Pulmonary artery endothelial cell (primary cell): ENCODE data around the gene IL11. TPM values are rescaled to one million over a fixed set of nuclear protein-coding genes. Genes with fewer than 3 reads are reported as not detected.
"Not testable (repeated sequence)": the region's sequence is repeated elsewhere in the genome, so short reads cannot be mapped to it uniquely, and the experiment has no call there.

Experiments used
- DNase-seq: peaks from one replicate; pipeline ENCODE4 v3.0.0-alpha.2; 2011; ENCODE audit warnings: low read depth, low spot score
- total RNA-seq: library from RNA; depleted of rRNA; stranded (reverse); fragments of >200 nt; gene quantifications from 2 replicates; pipeline ENCODE4 v1.2.3, GENCODE V29; 2014

Gene IL11
- total RNA-seq, 1 donor from 2014 or later: 0.33 TPM

- DNase-seq: not testable (repeated sequence)
Measured at GRCh38 chr19:55328774-55329318, 41.4 kb downstream of the IL11 start.

- DNase-seq: no peak
Measured at GRCh38 chr19:55325172-55325571, 45.1 kb downstream of the IL11 start, which contains the start of gene TMEM150B. Gene TMEM150B, minus strand, starts transcription at chr19:55325341. Its CDS starts 4,305 bp downstream, at chr19:55321036.

GRCh38 chr19:55324662-55325061, 45.6 kb downstream of the IL11 start:
- no peak for DNase-seq

GRCh38 chr19:55322204-55322885, 47.9 kb downstream of the IL11 start:
- DNase-seq: no peak

GRCh38 chr19:55321466-55322137, 48.7 kb downstream of the IL11 start:
- DNase-seq: no peak

- no peak for DNase-seq
Measured at GRCh38 chr19:55320844-55321419, 49.3 kb downstream of the IL11 start.

GRCh38 chr19:55319785-55320184, 50.5 kb downstream of the IL11 start:
- DNase-seq: no peak

GRCh38 chr19:55316646-55317045, 53.6 kb downstream of the IL11 start:
- no peak for DNase-seq

GRCh38 chr19:55315956-55316525, 54.2 kb downstream of the IL11 start:
- DNase-seq: no peak

GRCh38 chr19:55314396-55314795, 55.9 kb downstream of the IL11 start:
- no peak for DNase-seq

Other genes with a start within 250 kb of the IL11 start
- 2.0 and 2.3 TPM in 2 replicates for gene TNNT1, start 221.3 kb downstream of the IL11 start, total RNA-seq
- gene TNNI3, start 212.7 kb downstream of the IL11 start, total RNA-seq: not detected in 2 replicates
- 0.32 and 0.73 TPM in 2 replicates for gene DNAAF3, start 203.8 kb downstream of the IL11 start, total RNA-seq
- not detected in 2 replicates for gene SYT5, start 190.2 kb downstream of the IL11 start, total RNA-seq
- gene PTPRH, start 161.0 kb downstream of the IL11 start, total RNA-seq: 0.46 and 1.2 TPM in 2 replicates
- 0.73 and 1.1 TPM in 2 replicates for gene TMEM86B, start 141.7 kb downstream of the IL11 start, total RNA-seq
- 32.5 and 33.0 TPM in 2 replicates for gene PPP6R1, start 111.4 kb downstream of the IL11 start, total RNA-seq
- 30.1 and 37.8 TPM in 2 replicates for gene HSPBP1, start 90.4 kb downstream of the IL11 start, total RNA-seq
- gene BRSK1, start 86.5 kb downstream of the IL11 start, total RNA-seq: 0.07 and 0.40 TPM in 2 replicates
- not detected in 2 replicates for gene TMEM150B, start 45.1 kb downstream of the IL11 start, total RNA-seq
- gene KMT5C, start 30.6 kb downstream of the IL11 start, total RNA-seq: 4.3 and 4.8 TPM in 2 replicates
- gene COX6B2, start 15.7 kb downstream of the IL11 start, total RNA-seq: not detected in 2 replicates
- not detected in 2 replicates for gene GARIN5B, start 7.2 kb downstream of the IL11 start, total RNA-seq
- gene TMEM190, start 6.4 kb upstream of the IL11 start, total RNA-seq: not detected in 2 replicates
- gene TMEM238, start 13.8 kb upstream of the IL11 start, total RNA-seq: 0.21 and 0.46 TPM in 2 replicates
- 208 and 256 TPM in 2 replicates for gene RPL28, start 15.5 kb upstream of the IL11 start, total RNA-seq
- gene UBE2S, start 37.3 kb upstream of the IL11 start, total RNA-seq: 150 and 327 TPM in 2 replicates
- gene SHISA7, start 72.8 kb upstream of the IL11 start, total RNA-seq: not detected in 2 replicates
- 36.0 and 63.3 TPM in 2 replicates for gene ISOC2, start 91.2 kb upstream of the IL11 start, total RNA-seq
- not detected in 2 replicates for gene C19orf85, start 94.3 kb upstream of the IL11 start, total RNA-seq
- gene ZNF628, start 106.2 kb upstream of the IL11 start, total RNA-seq: 0.99 and 1.1 TPM in 2 replicates
- 9.8 and 21.2 TPM in 2 replicates for gene NAT14, start 114.7 kb upstream of the IL11 start, total RNA-seq
- 0.11 and 0.13 TPM in 2 replicates for gene SSC5D, start 118.0 kb upstream of the IL11 start, total RNA-seq
- not detected in 2 replicates for gene SBK2, start 166.7 kb upstream of the IL11 start, total RNA-seq
- gene SBK3, start 175.1 kb upstream of the IL11 start, total RNA-seq: 0.13 and 0.28 TPM in 2 replicates
- 2.6 and 4.1 TPM in 2 replicates for gene ZNF579, start 210.4 kb upstream of the IL11 start, total RNA-seq
- gene FIZ1, start 229.1 kb upstream of the IL11 start, total RNA-seq: 2.4 and 2.5 TPM in 2 replicates
- gene ZNF524, start 229.8 kb upstream of the IL11 start, total RNA-seq: 12.2 and 12.5 TPM in 2 replicates
- gene ZNF865, start 235.2 kb upstream of the IL11 start, total RNA-seq: 0.67 and 0.86 TPM in 2 replicates